HG03571 (cell line): Measurements from ENCODE around the gene PRH2.

Experiments
- ATAC-seq: cut with Tn5 transposase; IDR thresholded peaks from one replicate; pipeline ENCODE4 v1.9.1; 2021; ENCODE audit not compliant: unreplicated experiment

Gene PRH2

DNA sequence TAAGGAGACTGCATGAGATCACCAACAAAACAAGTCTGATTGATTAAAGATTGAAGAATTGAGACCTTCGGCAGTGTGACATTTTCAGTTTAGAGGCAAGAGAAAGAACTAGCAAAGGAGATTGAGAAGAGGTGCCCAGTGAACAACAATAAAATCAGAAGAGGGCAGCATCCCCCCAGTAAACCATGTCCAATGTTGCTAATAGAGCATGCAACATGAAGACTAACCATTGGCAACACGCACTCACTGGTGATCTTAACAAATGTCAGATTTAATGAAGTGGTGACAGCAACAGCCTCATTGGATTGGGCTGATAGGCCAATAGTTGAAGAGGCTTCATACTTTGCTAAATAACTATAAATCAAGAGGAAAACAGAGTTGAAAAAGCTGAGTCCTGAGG lies 30.8 kb downstream of the PRH2 start:
- ATAC-seq = no peak

DNA sequence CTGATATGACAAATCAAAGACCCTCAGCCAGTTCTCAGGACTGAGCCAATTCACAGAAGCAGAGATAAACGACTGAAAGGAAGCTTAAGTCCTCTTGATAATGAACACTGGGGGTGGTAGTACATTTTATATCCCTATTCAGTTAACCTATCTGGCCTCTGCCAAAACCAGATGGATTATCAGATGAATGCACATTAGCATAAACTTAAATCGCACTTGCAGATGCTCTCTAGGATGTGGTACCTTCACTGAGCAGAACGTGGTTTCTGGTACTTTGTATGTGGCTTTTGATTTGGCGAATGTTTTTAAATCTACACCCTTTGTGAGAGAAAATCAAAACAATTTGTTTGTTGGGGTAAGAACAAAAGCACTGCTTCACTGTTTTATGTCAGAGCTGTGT lies 31.2 kb downstream of the PRH2 start:
- no peak for ATAC-seq

DNA sequence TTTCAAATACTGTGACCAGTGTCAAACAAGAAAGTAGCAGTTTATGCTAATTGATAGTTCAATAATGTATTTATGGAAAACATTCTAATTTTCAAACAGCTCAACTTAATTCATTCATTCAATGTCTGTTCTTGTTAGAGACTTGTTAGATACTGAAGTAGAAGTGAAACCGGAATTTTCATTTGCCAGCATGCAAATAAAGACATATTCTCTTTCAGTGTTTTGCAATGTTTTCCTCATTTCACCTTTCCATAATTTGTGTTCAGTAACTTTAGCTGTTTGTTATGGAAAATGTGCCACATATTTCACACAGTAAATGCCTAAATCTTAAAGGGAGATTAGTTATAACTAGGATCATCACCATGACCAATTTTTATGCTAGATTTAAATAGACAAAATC lies 36.4 kb downstream of the PRH2 start:
- ATAC-seq = no peak

GRCh38 chr12:10966314-10966713 lies 37.3 kb downstream of the PRH2 start:
- ATAC-seq = no peak

- ATAC-seq = no peak
Measured at GRCh38 chr12:10967409-10967808, 38.4 kb downstream of the PRH2 start.

DNA sequence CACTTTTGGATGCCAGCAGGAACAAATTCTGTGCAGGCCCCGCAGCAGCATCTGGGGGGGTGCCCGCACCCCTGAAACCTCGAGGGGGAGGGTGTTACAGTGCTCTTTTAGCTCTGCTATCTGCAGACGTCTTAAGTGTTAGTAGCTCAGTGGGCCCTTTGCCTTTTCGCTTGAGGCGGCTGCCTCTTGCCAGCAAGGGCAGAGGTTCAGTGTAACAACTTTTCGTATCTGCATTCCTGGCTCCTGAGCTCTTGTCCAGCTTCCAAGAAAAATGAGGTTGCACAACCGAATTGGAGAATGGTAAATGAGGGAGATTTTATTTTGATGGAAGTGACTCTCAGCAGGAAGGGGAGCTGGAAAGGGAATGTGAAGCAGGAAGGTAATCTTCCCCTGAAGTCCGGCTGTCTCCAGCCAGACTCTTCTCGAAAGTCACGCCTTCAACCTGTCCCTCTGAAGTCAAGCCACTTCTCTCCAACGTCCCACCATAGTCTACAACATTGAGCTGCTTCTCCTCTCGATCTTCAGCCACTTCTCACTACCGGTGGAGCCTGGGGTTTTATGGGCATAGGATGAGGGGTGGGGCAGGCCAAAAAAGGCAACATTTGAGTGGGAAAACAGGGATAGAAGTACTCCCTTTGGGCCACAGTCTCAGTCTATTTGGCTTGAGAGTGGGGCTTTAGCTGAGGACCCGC lies 39.9 kb downstream of the PRH2 start:
- no peak for ATAC-seq

GRCh38 chr12:10974965-10975364 lies 45.9 kb downstream of the PRH2 start:
- ATAC-seq = no peak

GRCh38 chr12:10982244-10982643 lies 53.2 kb downstream of the PRH2 start:
- ATAC-seq = no peak
